Right cardiac atrium (tissue), 5 donors: ENCODE data around the gene PTPRN2. TPM values are rescaled to one million over a fixed set of nuclear protein-coding genes. Genes with fewer than 3 reads are reported as not detected.
"Not testable (repeated sequence)": the region's sequence is repeated elsewhere in the genome, so short reads cannot be mapped to it uniquely, and the experiment has no call there.

Experiments
- ATAC-seq, 2 donors: fragments of 200-7000 bp; cut with Tn5 transposase; one replicate each; pipeline versions ENCODE4 v1.8.0 to v1.9.1; 2020; ENCODE audit warnings: moderate library complexity in 2 of 2, mild to moderate bottlenecking in 1 of 2
- DNase-seq, 3 donors: peaks; one replicate each; pipeline ENCODE4 v3.0.0-alpha.2; 2020
- H3K27ac ChIP-seq: one replicate; pipeline ENCODE4 v1.5.1; 2013; ENCODE audit warnings: mild to moderate bottlenecking, low read length, control low read depth, moderate library complexity
- H3K27me3 ChIP-seq: one replicate; pipeline ENCODE4 v1.6.1; 2013; ENCODE audit not compliant: control insufficient read depth, insufficient read depth
- H3K4me1 ChIP-seq: one replicate; pipeline ENCODE4 v1.6.1; 2013; ENCODE audit warnings: low read length; ENCODE audit not compliant: control insufficient read depth, insufficient read depth
- H3K4me3 ChIP-seq: one replicate; pipeline ENCODE4 v1.5.1; 2013; ENCODE audit warnings: low read length, control low read depth
- H3K9me3 ChIP-seq: one replicate; pipeline ENCODE4 v1.6.1; 2013; ENCODE audit warnings: low read length; ENCODE audit not compliant: control insufficient read depth
- WGBS: extraction: QIAGEN DNeasy Blood & Tissue Kit; methylation state at CpG from one replicate; pipeline ENCODE4 v1.1.7; 2013; 5-methylcytosine and 5-hydroxymethylcytosine counted together
- intact Hi-C, 4 donors: fragments of 100-400 bp; cut with DNase I; formaldehyde crosslinking; loops; one replicate each; pipeline versions ENCODE4 v1.11.0 to v1.14.0; 2022 to 2023
- polyA plus RNA-seq: library from polyadenylated mRNA; stranded (reverse); fragments of 200-250 nt; gene quantifications from one replicate; pipeline ENCODE4 v1.2.3, GENCODE V29; 2013
- total RNA-seq, 4 donors: library from RNA; stranded (reverse); fragmentation: NEBNext Ultra II Directional; extraction: Animal tissue kit (Norgen Biotek cat#: 25700); gene quantifications; one replicate each; pipeline ENCODE4 v1.2.1, GENCODE V29; 2021
- donor health status: healthy with polysubstance abuse.
- donor health status: DM: no; HTN: yes; CAD: no.
- donor health status: DM: no; HTN: no; CAD: no.
- donor health status: DM: no; HTN: yes; CAD: no; lungs with severe emphysema.
- donor health status: DM: yes; HTN: yes; CAD: no.

The PTPRN2 gene
- total and polyA plus RNA-seq, 5 donors, result 1.5 to 3.9 (median 1.9) TPM

- ATAC-seq (no peak), DNase-seq (peak in 1 of 3 donors; percentile 32)
- H3K4me3 ChIP-seq, result no peak overlapping the region
- intact Hi-C loops, result no loop called here
- H3K27me3 ChIP-seq, result no peaks in the 10 kb centered on the region
- no peaks in the 10 kb centered on the region for H3K4me1 ChIP-seq
- H3K9me3 ChIP-seq, result no peaks in the 10 kb centered on the region
- 88% methylated on average over 15 of the region's 15 CpGs for WGBS
- H3K27ac ChIP-seq, result no peak overlapping the region
Measured at GRCh38 chr7:157780312-157780711, 807.3 kb downstream of the PTPRN2 start.

DNA sequence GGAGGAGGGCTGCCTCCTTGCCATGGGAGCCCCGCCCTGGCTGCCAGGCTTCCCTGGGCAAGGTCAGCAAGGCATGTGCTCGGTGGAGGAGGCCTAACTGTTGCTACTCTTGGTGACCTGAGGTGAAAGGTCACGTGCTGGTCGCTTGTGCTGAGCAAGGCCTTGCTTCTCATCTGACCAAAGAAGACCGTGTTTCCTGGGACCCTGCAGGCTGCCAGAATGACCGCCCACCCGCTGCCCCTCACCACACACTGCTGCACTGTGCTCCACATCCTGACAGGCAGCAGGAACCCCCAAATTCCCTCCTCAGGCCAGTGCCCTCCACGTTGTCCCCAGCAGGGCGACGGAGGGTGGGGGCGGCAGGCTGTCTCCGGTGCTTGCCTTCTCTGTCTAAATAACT is 808.4 kb downstream of the PTPRN2 start:
- no peak for ATAC-seq
- Histone ChIP-seq H3K9me3 (no peaks in the 10 kb centered on the region), H3K27ac (no peak overlapping the region), H3K4me1 (no peaks in the 10 kb centered on the region), H3K4me3 (no peak overlapping the region), H3K27me3 (no peaks in the 10 kb centered on the region)
- 80% methylated on average over 12 of the region's 12 CpGs for WGBS
- intact Hi-C loops, result no loop called here
- DNase-seq, result no peak

DNA sequence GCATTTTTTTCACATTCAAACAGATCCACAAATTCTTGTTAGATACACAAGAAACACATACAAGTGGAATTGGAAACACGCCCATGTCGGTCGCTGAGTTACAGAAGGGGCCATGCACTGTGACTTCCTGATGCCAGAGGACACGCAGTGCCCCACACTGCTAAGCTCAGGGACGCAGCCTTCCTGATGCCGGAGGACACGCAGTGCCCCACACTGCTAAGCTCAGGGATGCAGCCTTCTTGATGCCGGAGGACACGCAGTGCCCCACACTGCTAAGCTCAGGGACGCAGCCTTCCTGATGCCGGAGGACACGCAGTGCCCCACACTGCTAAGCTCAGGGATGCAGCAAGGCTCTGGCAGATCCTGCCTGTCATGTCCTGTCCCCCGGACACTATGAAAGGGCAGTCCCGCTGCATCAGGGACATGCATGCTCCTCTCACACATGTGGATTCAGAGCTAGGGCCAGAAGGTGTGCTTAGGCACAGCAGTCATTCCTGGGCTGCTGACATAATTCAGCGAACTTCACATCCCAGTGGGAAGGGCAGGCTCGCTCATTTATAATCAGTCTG is 810.3 kb downstream of the PTPRN2 start:
- intact Hi-C loops, H3K27ac ChIP-seq, H3K27me3 ChIP-seq, DNase-seq, H3K4me3 ChIP-seq, H3K9me3 ChIP-seq, H3K4me1 ChIP-seq, ATAC-seq: not testable (repeated sequence)
- WGBS, result 81% methylated on average over 16 of the region's 16 CpGs

GRCh38 chr7:157775560-157776332 is 811.9 kb downstream of the PTPRN2 start:
- H3K27me3 ChIP-seq, result no peaks in the 10 kb centered on the region
- H3K4me3 ChIP-seq, result no peak overlapping the region
- intact Hi-C loops, result no loop called here
- H3K4me1 ChIP-seq, result no peaks in the 10 kb centered on the region
- no peaks in the 10 kb centered on the region for H3K9me3 ChIP-seq
- WGBS, result 84% methylated on average over 25 of the region's 25 CpGs
- H3K27ac ChIP-seq, result no peak overlapping the region
- DNase-seq (no peak), ATAC-seq (no peak)

GRCh38 chr7:157775021-157775559 is 812.5 kb downstream of the PTPRN2 start:
- Histone ChIP-seq H3K27me3 (no peaks in the 10 kb centered on the region), H3K9me3 (no peaks in the 10 kb centered on the region), H3K27ac (no peak overlapping the region), H3K4me1 (no peaks in the 10 kb centered on the region), H3K4me3 (no peak overlapping the region)
- ATAC-seq, result no peak
- no peak for DNase-seq
- WGBS, result 84% methylated on average over 25 of the region's 25 CpGs
- intact Hi-C loops, result no loop called here

DNA sequence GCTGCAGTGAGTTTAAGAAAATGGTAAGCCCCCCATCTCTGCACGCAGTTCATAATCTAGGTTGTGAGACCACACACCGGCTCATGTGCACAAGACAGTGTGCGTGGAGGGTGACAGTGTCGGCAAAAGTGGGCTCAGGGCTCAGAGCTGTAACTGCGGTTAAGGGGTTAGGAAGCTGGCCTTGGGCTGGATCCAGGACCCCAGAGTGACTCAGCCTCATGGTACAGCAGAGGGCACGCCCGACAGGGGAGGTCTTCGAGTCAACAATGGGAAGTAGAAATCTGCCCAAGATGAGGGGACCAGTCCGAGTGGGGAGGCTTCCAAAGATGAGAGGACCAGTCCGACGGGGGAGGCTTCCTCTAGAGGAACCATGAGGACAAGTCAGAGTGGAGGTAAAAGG is 813.1 kb downstream of the PTPRN2 start:
- intact Hi-C loops, result no loop called here
- 84% methylated on average over 11 of the region's 11 CpGs for WGBS
- Histone ChIP-seq H3K27ac (no peak overlapping the region), H3K9me3 (no peaks in the 10 kb centered on the region), H3K4me3 (no peak overlapping the region), H3K4me1 (no peaks in the 10 kb centered on the region), H3K27me3 (no peaks in the 10 kb centered on the region)
- ATAC-seq, result no peak
- no peak for DNase-seq

DNA sequence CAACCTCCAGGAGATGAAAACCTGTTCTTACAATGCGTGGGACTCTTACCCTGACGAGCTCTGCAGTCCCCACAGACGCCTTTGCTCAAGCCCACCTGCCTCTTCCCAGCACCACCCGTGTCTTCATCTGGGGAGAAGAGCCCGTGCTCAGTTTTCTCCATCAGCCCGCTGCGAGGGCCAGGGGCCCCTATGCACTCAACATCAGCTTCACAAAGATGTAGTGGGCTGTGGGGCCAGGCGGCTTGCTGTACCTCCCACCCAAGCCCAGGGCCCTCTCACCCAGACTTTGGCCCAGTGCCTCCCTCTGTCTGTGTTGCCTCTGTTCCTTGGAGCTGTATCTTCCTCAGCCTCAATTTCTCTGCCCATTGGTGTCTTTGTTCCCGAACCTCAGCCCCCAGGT is 814.3 kb downstream of the PTPRN2 start:
- ATAC-seq, result no peak
- 86% methylated on average over 9 of the region's 9 CpGs for WGBS
- Histone ChIP-seq H3K9me3 (no peaks in the 10 kb centered on the region), H3K4me3 (no peak overlapping the region), H3K27me3 (no peaks in the 10 kb centered on the region), H3K4me1 (no peaks in the 10 kb centered on the region), H3K27ac (no peak overlapping the region)
- no peak for DNase-seq
- intact Hi-C loops, result no loop called here

DNA sequence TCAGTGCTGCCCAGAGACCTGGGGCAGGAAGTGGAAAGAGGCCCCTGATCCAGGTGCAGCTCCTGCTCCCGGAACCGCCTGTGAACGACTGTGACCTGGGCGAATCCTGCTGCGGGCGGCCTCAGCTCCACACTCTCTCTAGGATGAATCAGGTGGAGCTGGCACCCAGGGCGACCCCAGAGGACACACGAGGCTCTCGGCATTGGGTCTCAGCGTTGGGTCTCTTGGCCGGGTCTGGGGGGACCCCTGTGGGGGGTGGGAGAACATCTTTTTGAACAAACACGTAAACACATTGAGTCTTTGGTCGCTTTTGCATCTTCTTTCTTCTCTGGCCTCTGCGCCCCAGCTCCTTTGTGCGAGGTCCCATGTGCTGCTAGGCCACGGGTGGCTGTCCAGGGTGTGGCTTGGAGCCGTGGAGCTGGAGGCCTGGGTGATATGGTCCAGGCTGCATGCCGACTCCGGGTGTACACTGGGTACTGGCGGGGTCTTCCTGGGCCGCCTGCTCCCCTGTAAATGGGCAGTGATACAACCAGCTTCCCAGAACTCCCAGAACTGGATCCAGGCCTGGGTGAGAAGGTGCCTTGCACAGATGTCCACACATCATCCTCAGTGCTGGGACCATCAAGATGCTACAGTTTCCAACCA is 815.0 kb downstream of the PTPRN2 start:
- intact Hi-C loops, result no loop called here
- 88% methylated on average over 21 of the region's 21 CpGs for WGBS
- DNase-seq, result peak in 1 of 3 donors; percentile 30
- H3K4me1 ChIP-seq, result no peaks in the 10 kb centered on the region
- H3K9me3 ChIP-seq, result no peaks in the 10 kb centered on the region
- ATAC-seq, result no peak
- H3K27ac ChIP-seq, result no peak overlapping the region
- no peaks in the 10 kb centered on the region for H3K27me3 ChIP-seq
- H3K4me3 ChIP-seq, result no peak overlapping the region

GRCh38 chr7:157771689-157772088 is 815.9 kb downstream of the PTPRN2 start:
- Histone ChIP-seq H3K27ac (no peak overlapping the region), H3K9me3 (no peaks in the 10 kb centered on the region), H3K27me3 (no peaks in the 10 kb centered on the region), H3K4me1 (no peaks in the 10 kb centered on the region), H3K4me3 (no peak overlapping the region)
- ATAC-seq (no peak), DNase-seq (no peak)
- 87% methylated on average over 6 of the region's 6 CpGs for WGBS
- intact Hi-C loops, result no loop called here

DNA sequence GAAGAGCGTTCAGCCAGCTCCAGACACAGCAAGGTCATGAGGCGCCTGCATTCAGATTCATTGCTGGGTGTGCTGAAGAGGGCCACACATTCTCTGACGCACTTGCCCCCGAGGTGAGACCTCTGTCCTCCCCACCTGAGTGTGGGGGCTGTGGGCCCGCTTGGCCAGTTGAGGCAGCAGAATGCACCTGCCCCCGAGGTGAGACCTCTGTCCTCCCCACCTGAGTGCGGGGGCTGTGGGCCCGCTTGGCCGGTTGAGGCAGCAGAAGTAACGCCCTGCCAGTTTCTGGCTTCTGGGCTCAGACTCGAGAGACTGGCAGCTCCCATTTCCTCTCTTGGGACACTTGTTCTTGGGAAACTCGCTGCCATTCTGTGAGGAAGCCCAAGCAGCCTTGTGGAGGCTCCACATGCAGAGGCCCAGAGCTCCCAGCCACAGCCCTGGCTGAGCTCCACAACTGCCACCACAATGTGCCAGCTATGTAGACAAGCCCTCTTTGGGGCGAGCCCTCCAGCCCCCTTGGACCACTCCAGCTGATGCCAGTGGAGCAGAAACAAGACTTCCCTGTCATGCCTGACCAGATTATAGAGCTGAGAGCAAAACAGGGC is 816.8 kb downstream of the PTPRN2 start:
- H3K4me3 ChIP-seq, result no peak overlapping the region
- peak in 2 of 3 donors; percentile 25 to 30 for DNase-seq
- 92% methylated on average over 13 of the region's 13 CpGs for WGBS

More for the DNA sequence above, 816.8 kb downstream of the PTPRN2 start:
- no peaks in the 10 kb centered on the region for H3K9me3 ChIP-seq
- intact Hi-C loops, result no loop called here
- no peaks in the 10 kb centered on the region for H3K4me1 ChIP-seq
- no peaks in the 10 kb centered on the region for H3K27me3 ChIP-seq
- no peak overlapping the region for H3K27ac ChIP-seq
- ATAC-seq, result no peak
